Measurements from ENCODE around the gene SYK. TPM values are rescaled to one million over a fixed set of nuclear protein-coding genes. Genes with fewer than 3 reads are reported as not detected.

SYK gene
- total and polyA plus RNA-seq, 8 donors: 2.2 to 34.4 (median 18.9) TPM

GRCh38 chr9:90925581-90926257 is 124.1 kb downstream of the SYK start:
- intact Hi-C loops (cut with DNase I; ENCODE audit: low total_unique reads): loop anchor here (10.0 kb wide), 1 partner anchor 109 kb away; no protein-coding TSS in a partner anchor
- DNase-seq: no peak

GRCh38 chr9:90926936-90927335 is 125.3 kb downstream of the SYK start:
- no peaks in the 10 kb centered on the region for H3K4me1 ChIP-seq
- 53 to 73% (median 66%) methylated on average over 3 of the region's 3 CpGs for WGBS, 5 donors
- intact Hi-C loops (cut with DNase I; ENCODE audit: low total_unique reads): loop anchor here (10.0 kb wide), 1 partner anchor 108 kb away; no protein-coding TSS in a partner anchor

More at GRCh38 chr9:90925581-90926257, 124.1 kb downstream of the SYK start:
- H3K36me3 ChIP-seq: no peaks in the 10 kb centered on the region
- no peak overlapping the region for H3K27ac ChIP-seq
- no peaks in the 10 kb centered on the region for H3K9me3 ChIP-seq
- TF ChIP-seq POLR2A (IDR thresholded peaks at IDR 0.05): no peak
- no peak for TF ChIP-seq POLR2AphosphoS5 (IDR thresholded peaks at IDR 0.05)
- TF ChIP-seq CTCF (IDR thresholded peaks at IDR 0.05): no peak
- WGBS, 5 donors: 65 to 86% (median 81%) methylated on average over 2 of the region's 2 CpGs
- H3K4me3 ChIP-seq: no peak overlapping the region
- H3K4me1 ChIP-seq: peaks cover 0 to 9% (median 7%) of the 10 kb centered on the region in 4 donors
- H3K27me3 ChIP-seq: peaks cover 0 to 5% (median 0%) of the 10 kb centered on the region in 3 donors

GRCh38 chr9:90927496-90927895 is 125.9 kb downstream of the SYK start:
- intact Hi-C loops (cut with DNase I; ENCODE audit: low total_unique reads): loop anchor here (10.0 kb wide), 1 partner anchor 107 kb away; no protein-coding TSS in a partner anchor
- WGBS, 5 donors: 72 to 85% (median 84%) methylated on average over 6 of the region's 6 CpGs

More at GRCh38 chr9:90926936-90927335, 125.3 kb downstream of the SYK start:
- TF ChIP-seq POLR2AphosphoS5 (IDR thresholded peaks at IDR 0.05) (no peak), CTCF (IDR thresholded peaks at IDR 0.05) (no peak), EP300 (IDR thresholded peaks at IDR 0.05) (no peak), POLR2A (IDR thresholded peaks at IDR 0.05) (no peak)
- Histone ChIP-seq H3K4me3 (no peak overlapping the region), H3K9me3 (no peaks in the 10 kb centered on the region), H3K27me3 (peaks cover 0 to 5% (median 0%) of the 10 kb centered on the region in 3 donors), H3K27ac (no peak overlapping the region), H3K36me3 (no peaks in the 10 kb centered on the region)
- no peak for DNase-seq

GRCh38 chr9:90929626-90930025 is 128.0 kb downstream of the SYK start:
- no peak for DNase-seq
- TF ChIP-seq POLR2A (IDR thresholded peaks at IDR 0.05) (no peak), CTCF (IDR thresholded peaks at IDR 0.05) (no peak), POLR2AphosphoS5 (IDR thresholded peaks at IDR 0.05) (no peak), EP300 (IDR thresholded peaks at IDR 0.05) (no peak)
- no peak overlapping the region for H3K27ac ChIP-seq
- intact Hi-C loops (cut with DNase I; ENCODE audit: low total_unique reads): loop anchor here (10.0 kb wide), 1 partner anchor 105 kb away; no protein-coding TSS in a partner anchor
- no peaks in the 10 kb centered on the region for H3K9me3 ChIP-seq
- H3K4me3 ChIP-seq: no peak overlapping the region
- H3K27me3 ChIP-seq: no peaks in the 10 kb centered on the region
- H3K4me1 ChIP-seq: no peaks in the 10 kb centered on the region
- WGBS, 5 donors: 91 to 96% (median 94%) methylated on average over 4 of the region's 4 CpGs
- no peaks in the 10 kb centered on the region for H3K36me3 ChIP-seq

More at GRCh38 chr9:90927496-90927895, 125.9 kb downstream of the SYK start:
- TF ChIP-seq POLR2AphosphoS5 (IDR thresholded peaks at IDR 0.05): no peak
- no peak for TF ChIP-seq POLR2A (IDR thresholded peaks at IDR 0.05)
- no peak for TF ChIP-seq CTCF (IDR thresholded peaks at IDR 0.05)
- TF ChIP-seq EP300 (IDR thresholded peaks at IDR 0.05): no peak
- H3K4me1 ChIP-seq: no peaks in the 10 kb centered on the region
- DNase-seq: no peak
- H3K9me3 ChIP-seq: no peaks in the 10 kb centered on the region
- no peaks in the 10 kb centered on the region for H3K36me3 ChIP-seq
- no peak overlapping the region for H3K27ac ChIP-seq
- peaks cover 0 to under 1% (median 0%) of the 10 kb centered on the region in 3 donors for H3K27me3 ChIP-seq
- no peak overlapping the region for H3K4me3 ChIP-seq

All from stomach (tissue), 9 donors.